KG1 (cell line): ENCODE results near the gene APLF.
"Not testable (repeated sequence)": the region's sequence is repeated elsewhere in the genome, so short reads cannot be mapped to it uniquely, and the experiment has no call there.

Experiments
- DNase-seq: peaks from one replicate; lab custom pipeline; 2025; lab: John Stamatoyannopoulos, UW

Gene APLF

DNA sequence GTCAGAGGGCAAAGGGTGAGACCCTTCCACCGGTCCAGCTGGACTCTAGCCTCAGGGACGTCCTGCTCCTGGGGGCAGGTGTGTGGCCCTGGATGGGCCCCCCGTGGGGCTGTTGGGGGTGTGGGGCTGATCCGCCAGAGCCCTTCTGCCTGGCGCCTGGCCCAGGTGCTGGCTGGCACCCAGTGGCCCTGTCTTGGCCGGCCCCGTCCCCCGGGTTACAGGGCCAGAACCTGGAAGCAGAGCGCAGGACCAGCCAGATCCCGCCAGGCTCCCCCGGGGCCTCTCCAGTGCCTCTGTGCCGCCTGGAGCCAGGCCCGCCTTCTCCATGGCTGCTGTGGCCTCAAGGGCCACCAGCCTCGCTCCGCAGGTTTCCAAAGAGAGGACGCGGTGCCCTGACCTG lies 62.3 kb downstream of the APLF start:
- not testable (repeated sequence) for DNase-seq

- peak; percentile 35 for DNase-seq
Observed at GRCh38 chr2:68536000-68536399, 68.6 kb downstream of the APLF start.

GRCh38 chr2:68537011-68537410 lies 69.6 kb downstream of the APLF start:
- no peak for DNase-seq

GRCh38 chr2:68537809-68538208 lies 70.4 kb downstream of the APLF start:
- DNase-seq = no peak

DNA sequence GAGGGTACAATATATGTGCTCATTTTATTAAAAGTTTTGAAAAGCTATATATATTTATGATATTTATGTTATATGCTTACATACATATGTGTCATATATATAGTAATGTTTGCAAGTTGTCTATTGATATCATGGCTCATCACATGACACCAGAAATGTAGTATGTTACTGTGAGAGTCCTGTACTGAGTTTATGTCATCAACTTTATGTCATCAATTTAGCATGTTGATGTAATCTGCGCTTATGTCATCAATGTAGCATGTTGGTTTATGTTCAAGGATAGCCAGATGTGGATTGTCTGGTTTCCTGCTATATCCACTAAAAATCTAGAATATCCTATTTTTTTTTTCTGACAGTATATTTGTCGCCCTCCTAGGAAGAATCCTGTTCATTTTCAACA lies 77.4 kb downstream of the APLF start:
- no peak for DNase-seq

GRCh38 chr2:68548396-68548795 lies 81.0 kb downstream of the APLF start:
- DNase-seq = no peak

DNA sequence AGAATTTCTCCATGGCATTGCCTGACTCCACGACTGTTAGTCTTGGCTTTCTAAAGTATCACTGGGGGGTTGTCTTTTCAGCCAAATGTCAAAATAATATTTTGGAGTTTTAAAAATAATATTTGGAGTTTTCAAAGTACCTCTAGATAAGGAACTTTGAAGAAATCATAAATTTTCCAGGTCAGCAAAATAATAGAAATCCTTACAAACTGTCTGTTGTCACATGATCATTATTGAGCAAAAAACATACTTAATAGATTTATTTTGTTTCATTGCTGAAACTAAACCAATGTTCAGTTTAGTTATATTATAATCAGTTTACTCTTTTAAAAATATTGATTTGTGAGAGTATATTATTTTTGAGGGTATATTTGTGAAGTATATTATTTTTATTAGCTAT lies 85.7 kb downstream of the APLF start:
- no peak for DNase-seq

GRCh38 chr2:68555425-68556206 lies 88.2 kb downstream of the APLF start:
- DNase-seq = not testable (repeated sequence)

- DNase-seq = no peak
Observed at GRCh38 chr2:68556381-68556780, 89.0 kb downstream of the APLF start.

- no peak for DNase-seq
Observed at GRCh38 chr2:68558576-68558975, 91.2 kb downstream of the APLF start.

GRCh38 chr2:68559692-68560091 lies 92.3 kb downstream of the APLF start:
- no peak for DNase-seq

GRCh38 chr2:68560545-68560944 lies 93.2 kb downstream of the APLF start:
- no peak for DNase-seq

DNA sequence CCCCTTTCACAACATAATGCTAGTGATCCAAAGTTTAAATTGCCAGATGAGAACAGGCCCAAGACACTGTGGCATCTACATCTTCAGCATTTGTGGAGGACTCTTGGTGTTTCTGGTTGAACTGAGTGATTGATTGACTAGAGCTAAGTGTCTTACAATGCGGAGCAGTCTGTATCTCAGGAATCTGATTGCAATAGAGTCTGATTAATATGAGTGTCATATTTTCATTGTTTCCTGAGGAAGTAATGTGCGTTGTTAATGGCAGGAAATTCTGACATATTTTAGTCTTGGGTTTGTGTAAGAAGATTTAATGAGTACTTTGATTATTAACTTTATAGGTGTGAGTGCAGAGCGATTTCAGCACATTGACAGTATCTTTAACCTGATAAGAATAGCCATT lies 94.0 kb downstream of the APLF start:
- DNase-seq = no peak

DNA sequence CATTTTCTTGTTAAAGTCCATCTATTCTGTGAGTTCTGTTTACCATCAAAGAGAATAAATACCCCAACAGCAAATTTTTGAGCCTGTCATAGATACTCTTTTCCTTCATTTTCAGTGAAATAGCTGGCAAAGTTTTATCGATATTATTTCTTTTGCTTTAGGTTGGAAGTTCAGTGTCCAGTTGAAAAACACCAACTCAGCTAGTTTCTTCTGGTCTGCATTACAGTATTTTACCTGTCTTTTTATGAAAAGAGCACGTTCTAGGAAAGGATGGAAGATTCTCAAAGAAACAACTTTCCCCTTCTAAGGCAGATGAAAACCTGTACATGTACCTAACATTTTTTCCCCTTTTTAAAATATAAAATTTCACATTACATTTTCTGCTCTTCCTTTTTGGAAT lies 95.5 kb downstream of the APLF start:
- DNase-seq = no peak

DNA sequence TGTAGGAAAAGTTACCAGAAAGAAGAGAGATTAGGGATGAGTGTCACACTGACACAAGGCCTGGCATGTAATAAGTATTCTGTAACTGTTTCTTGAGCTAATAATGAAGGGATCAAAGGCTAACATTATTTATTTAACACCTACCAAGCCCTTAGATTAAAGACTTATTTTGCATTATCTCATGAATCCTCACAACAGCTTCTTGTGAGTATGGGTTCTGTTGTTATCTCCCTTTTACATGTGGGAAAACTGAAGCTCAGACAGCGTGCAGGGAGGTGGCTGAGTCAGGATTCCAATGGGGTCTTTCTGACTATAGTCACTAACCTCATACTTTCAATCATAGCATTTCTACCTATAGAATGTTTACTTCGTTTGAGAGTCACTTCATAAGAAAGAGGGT lies 97.0 kb downstream of the APLF start:
- DNase-seq = no peak

DNA sequence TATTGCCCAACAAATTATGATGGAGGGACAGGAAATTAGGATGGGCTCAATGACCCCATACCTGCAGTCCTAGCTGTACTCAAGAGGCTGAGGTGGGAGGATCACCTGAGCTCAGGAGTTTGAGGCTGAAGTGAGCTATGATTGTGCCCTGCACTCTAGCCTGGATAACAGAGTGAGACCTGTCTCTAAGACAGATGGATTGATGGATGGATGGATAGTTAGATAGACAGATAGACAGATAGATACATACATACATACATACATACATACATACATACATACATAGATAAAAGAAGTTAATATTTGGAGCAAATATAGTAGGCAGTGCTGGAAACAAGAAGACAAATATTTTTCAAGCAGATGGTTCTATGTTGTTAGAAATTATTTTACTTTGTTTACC lies 97.9 kb downstream of the APLF start:
- DNase-seq = no peak

DNA sequence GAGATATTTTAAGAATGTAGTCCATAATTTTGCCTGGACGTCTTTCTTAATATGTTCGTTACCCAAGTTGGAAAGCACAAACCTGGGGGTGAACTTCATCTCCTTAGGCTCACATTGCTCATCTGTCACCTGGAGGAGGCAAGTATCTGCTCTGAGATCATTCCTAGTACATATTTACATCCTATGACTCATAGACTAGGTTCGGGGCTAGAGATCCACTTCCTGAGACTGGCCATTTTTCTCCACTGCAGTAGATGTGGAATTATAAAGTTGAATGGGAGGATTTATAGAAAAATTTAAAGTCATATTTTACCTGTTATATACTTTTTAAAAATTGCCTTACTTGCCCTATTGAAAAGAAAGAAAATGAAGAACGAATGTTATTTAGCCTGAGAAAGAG lies 98.5 kb downstream of the APLF start:
- DNase-seq = no peak

GRCh38 chr2:68566362-68566761 lies 99.0 kb downstream of the APLF start:
- DNase-seq = no peak

- no peak for DNase-seq
Observed at GRCh38 chr2:68568116-68568515, 100.7 kb downstream of the APLF start.

DNA sequence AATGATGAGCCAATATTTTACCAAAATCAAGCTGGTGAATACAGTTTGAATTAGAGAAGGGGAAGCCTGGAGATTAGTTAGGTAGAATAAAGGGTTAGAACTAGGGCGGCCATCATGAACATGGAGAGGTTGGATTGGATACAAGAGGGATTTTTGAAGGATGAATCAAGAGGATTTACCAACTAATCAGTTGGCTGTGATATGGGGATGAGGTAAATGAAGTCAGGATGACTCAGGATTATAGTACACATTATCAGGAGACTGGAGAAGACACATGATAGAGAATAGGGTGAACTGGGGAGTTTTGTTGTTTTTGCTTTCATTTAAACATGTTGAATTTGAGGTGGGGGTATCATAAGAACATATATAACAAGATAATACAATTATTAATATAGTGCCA lies 102.2 kb downstream of the APLF start:
- no peak for DNase-seq

DNA sequence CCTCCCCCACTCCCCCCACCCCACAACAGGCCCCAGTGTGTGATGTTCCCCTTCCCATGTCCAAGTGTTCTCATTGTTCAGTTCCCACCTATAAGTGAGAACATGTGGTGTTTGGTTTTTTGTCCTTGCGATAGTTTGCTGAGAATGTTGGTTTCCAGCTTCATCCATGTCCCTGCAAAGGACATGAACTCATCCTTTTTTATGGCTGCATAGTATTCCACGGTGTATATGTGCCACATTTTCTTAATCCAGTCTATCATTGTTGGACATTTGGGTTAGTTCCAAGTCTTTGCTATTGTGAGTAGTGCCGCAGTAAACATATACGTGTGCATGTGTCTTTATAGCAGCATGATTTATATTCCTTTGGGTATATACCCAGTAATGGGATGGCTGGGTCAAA lies 103.0 kb downstream of the APLF start:
- not testable (repeated sequence) for DNase-seq

GRCh38 chr2:68574202-68574791 lies 106.9 kb downstream of the APLF start:
- no peak for DNase-seq

DNA sequence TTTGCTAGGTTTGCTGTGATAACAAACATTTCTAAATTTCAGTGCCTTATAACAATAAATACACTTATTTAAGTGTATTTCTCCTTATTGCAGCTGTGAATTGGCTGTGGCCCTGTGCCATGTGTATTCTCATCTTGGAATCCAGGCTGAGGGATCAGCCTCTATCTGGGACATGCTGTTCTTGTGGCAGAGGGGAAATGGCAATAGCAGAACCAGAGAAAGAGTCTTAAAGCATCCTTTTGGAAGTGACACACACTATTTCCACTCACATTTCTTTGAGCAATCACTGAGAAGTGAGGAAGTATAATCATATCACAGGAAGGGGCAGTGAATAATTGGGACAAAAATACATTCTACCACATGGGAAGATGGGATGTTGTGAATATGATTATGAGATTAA lies 109.8 kb downstream of the APLF start:
- DNase-seq = no peak

GRCh38 chr2:68579689-68580088 lies 112.3 kb downstream of the APLF start:
- DNase-seq = no peak
